GM23338 (cell line): ENCODE results near the gene FAM209B. TPM values are rescaled to one million over a fixed set of nuclear protein-coding genes. Genes with fewer than 3 reads are reported as not detected.

ENCODE experiments used
- ATAC-seq: fragments of 200-7000 bp; cut with Tn5 transposase; 3 replicates; pipeline ENCODE4 v1.9.1; 2020
- DNase-seq: peaks from one replicate; pipeline ENCODE4 v3.0.0-alpha.2; 2015; ENCODE audit warnings: low spot score
- H2AFZ ChIP-seq: fragments of 200-600 bp; sonication (generic); 2 replicates; pipeline ENCODE4 v1.8.0; 2016; ENCODE audit warnings: antibody characterized with exemption, mild to moderate bottlenecking, moderate library complexity
- H3F3A ChIP-seq: fragments of 200-600 bp; sonication (generic); replicated peaks from 2 replicates; pipeline ENCODE4 v1.8.0; 2017; ENCODE audit warnings: antibody characterized with exemption, mixed run types, low read depth
- H3K27ac ChIP-seq: fragments of 200-600 bp; sonication (generic); 2 replicates; pipeline ENCODE4 v1.6.1; 2016; ENCODE audit warnings: low read depth
- H3K27me3 ChIP-seq: fragments of 200-600 bp; sonication (generic); 2 replicates; pipeline ENCODE4 v1.8.0; 2016; ENCODE audit warnings: mild to moderate bottlenecking, mixed run types, moderate library complexity; ENCODE audit not compliant: insufficient read depth
- H3K36me3 ChIP-seq: fragments of 200-600 bp; sonication (generic); 2 replicates; pipeline ENCODE4 v1.8.0; 2016; ENCODE audit warnings: mild to moderate bottlenecking; ENCODE audit not compliant: insufficient read depth
- H3K4me1 ChIP-seq: fragments of 200-600 bp; sonication (generic); 2 replicates; pipeline ENCODE4 v1.8.0; 2016; ENCODE audit warnings: mild to moderate bottlenecking, moderate library complexity; ENCODE audit not compliant: insufficient read depth
- H3K4me2 ChIP-seq: fragments of 200-600 bp; sonication (generic); 2 replicates; pipeline ENCODE4 v1.7.1; 2017; ENCODE audit warnings: mixed run types
- H3K4me3 ChIP-seq: fragments of 200-600 bp; sonication (generic); 2 replicates; pipeline ENCODE4 v1.6.1; 2016; ENCODE audit warnings: mixed run types
- H3K79me2 ChIP-seq: fragments of 200-600 bp; sonication (generic); replicated peaks from 2 replicates; pipeline ENCODE4 v1.8.0; 2017; ENCODE audit warnings: mild to moderate bottlenecking; ENCODE audit not compliant: insufficient read depth
- H3K9me2 ChIP-seq: fragments of 200-600 bp; sonication (generic); 2 replicates; pipeline ENCODE4 v1.8.0; 2017; ENCODE audit not compliant: insufficient read depth
- H4K20me1 ChIP-seq: fragments of 200-600 bp; sonication (generic); replicated peaks from 2 replicates; pipeline ENCODE4 v1.8.0; 2017; ENCODE audit warnings: mild to moderate bottlenecking; ENCODE audit not compliant: insufficient read depth
- H3K27ac Mint-ChIP-seq: 2 replicates; pipeline ENCODE4 v1.8.0; 2020; ENCODE audit warnings: inconsistent platforms, mild to moderate bottlenecking, moderate library complexity, mixed read lengths
- H3K27me3 Mint-ChIP-seq: 3 replicates; pipeline ENCODE4 v1.8.0; 2022; ENCODE audit warnings: low read depth, mild to moderate bottlenecking, moderate library complexity, mixed read lengths, inconsistent platforms; ENCODE audit not compliant: insufficient read depth, poor library complexity
- H3K36me3 Mint-ChIP-seq: 3 replicates; pipeline ENCODE4 v1.8.0; 2021; ENCODE audit warnings: low read depth, mild to moderate bottlenecking, inconsistent platforms, moderate library complexity, mixed read lengths
- H3K4me1 Mint-ChIP-seq: 3 replicates; pipeline ENCODE4 v1.8.0; 2020; ENCODE audit warnings: mild to moderate bottlenecking, inconsistent platforms, mixed read lengths
- H3K4me3 Mint-ChIP-seq: 3 replicates; pipeline ENCODE4 v1.8.0; 2021; ENCODE audit warnings: moderate library complexity, mild to moderate bottlenecking, inconsistent platforms, mixed read lengths
- H3K9me3 Mint-ChIP-seq: 3 replicates; pipeline ENCODE4 v1.8.0; 2020; ENCODE audit warnings: moderate library complexity, mild to moderate bottlenecking, inconsistent platforms, mixed read lengths
- CREB1 ChIP-seq: fragments of 250-450 bp; sonication (Bioruptor Pico); IDR thresholded peaks from 2 replicates; pipeline ENCODE4 v1.5.0; 2020; ENCODE audit warnings: low read depth, mild to moderate bottlenecking, moderate library complexity
- CTCF ChIP-seq, 2 experiments: fragments of 200-600 bp in 1 of 2; sonication (generic) in 1 of 2; conservative IDR thresholded peaks; 2 replicates each; pipeline versions ENCODE4 v1.5.1 to v1.6.1; 2016 to 2017; ENCODE audit warnings: antibody characterized with exemption in 2 of 2, low read depth in 2 of 2, mild to moderate bottlenecking in 2 of 2, moderate library complexity in 1 of 2
- ETS1 ChIP-seq: IDR thresholded peaks from 2 replicates; pipeline ENCODE4 v1.6.1; 2016; ENCODE audit warnings: antibody characterized with exemption
- EZH2 ChIP-seq: fragments of 200-600 bp; sonication (generic); IDR thresholded peaks from one replicate; pipeline ENCODE4 v1.8.0; 2017; ENCODE audit warnings: antibody characterized with exemption, mild to moderate bottlenecking, low read depth; ENCODE audit not compliant: unreplicated experiment
- EZH2phosphoT487 ChIP-seq: fragments of 200-600 bp; sonication (generic); IDR thresholded peaks from one replicate; pipeline ENCODE4 v1.8.1; 2018; ENCODE audit warnings: antibody characterized with exemption; ENCODE audit not compliant: unreplicated experiment
- JUNB ChIP-seq: IDR thresholded peaks from one replicate; pipeline ENCODE4 v1.6.1; 2016; ENCODE audit warnings: antibody characterized with exemption; ENCODE audit not compliant: unreplicated experiment
- NANOG ChIP-seq: IDR thresholded peaks from 2 replicates; pipeline ENCODE4 v1.6.1; 2016; ENCODE audit warnings: antibody characterized with exemption, borderline replicate concordance
- POLR2AphosphoS5 ChIP-seq: IDR thresholded peaks from 2 replicates; pipeline ENCODE4 v1.6.1; 2016; ENCODE audit warnings: antibody characterized with exemption, low read depth
- REST ChIP-seq: IDR thresholded peaks from one replicate; pipeline ENCODE4 v1.6.1; 2018; ENCODE audit warnings: antibody characterized with exemption; ENCODE audit not compliant: unreplicated experiment
- STAT1 ChIP-seq: IDR thresholded peaks from one replicate; pipeline ENCODE4 v1.6.1; 2016; ENCODE audit warnings: antibody characterized with exemption; ENCODE audit not compliant: unreplicated experiment
- ZNF114 ChIP-seq: fragments of 250-450 bp; sonication (Bioruptor Pico); IDR thresholded peaks from 2 replicates; pipeline ENCODE4 v1.5.0; 2020; ENCODE audit warnings: mild to moderate bottlenecking, moderate library complexity
- ZNF331 ChIP-seq: fragments of 250-450 bp; sonication (Bioruptor Pico); IDR thresholded peaks from 2 replicates; pipeline ENCODE4 v1.5.0; 2020; ENCODE audit warnings: low read depth, mild to moderate bottlenecking, moderate library complexity
- polyA plus RNA-seq: library from polyadenylated mRNA; unstranded; fragments of >200 nt; fragmentation: Nextera tagmentation; extraction: Ambion mirVana; gene quantifications from 2 replicates; pipeline ENCODE4 v1.2.1, GENCODE V29; 2016
- total RNA-seq: library from RNA; depleted of rRNA; stranded (reverse); fragments of >200 nt; shearing (Covaris generic); gene quantifications from 2 replicates; pipeline ENCODE4 v1.2.3, GENCODE V29; 2014
- TF ChIP-seq, protein P1 (sequence below): fragments of 250-450 bp; sonication (Bioruptor Pico); IDR thresholded peaks from 2 replicates; pipeline ENCODE4 v1.5.0; 2020; ENCODE audit warnings: mild to moderate bottlenecking, moderate library complexity

The FAM209B gene
- total and polyA plus RNA-seq, 2 experiments from 2014 or later: 1.1 TPM; not detected in 1

DNA sequence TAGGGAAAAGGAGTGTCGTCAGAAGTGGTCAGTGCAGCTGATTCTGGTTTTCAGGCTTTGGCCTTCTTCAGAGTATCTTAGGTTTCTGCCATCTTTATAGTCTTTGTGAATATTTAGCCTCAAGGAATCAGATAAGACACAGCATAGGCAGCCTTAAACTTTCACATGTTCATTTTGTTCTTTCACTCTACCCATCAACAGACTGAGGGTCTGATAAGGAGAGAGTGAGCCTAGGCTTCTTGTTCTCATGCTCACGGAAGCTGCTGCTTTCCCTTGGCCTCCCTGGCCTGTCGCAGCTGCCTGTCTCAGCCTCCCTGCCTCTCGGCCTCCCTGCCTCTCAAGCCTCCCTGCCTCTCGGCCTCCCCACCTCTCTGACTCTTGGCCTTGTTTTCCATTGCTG is 44.5 kb upstream of the FAM209B start:
- Mint-ChIP-seq H3K36me3 (peaks cover 24% of the 10 kb centered on the region), H3K27ac (no peak overlapping the region), H3K4me1 (no peaks in the 10 kb centered on the region), H3K4me3 (no peak overlapping the region), H3K27me3 (peaks cover 2% of the 10 kb centered on the region), H3K9me3 (no peaks in the 10 kb centered on the region; the same call in 2 of the 3 replicates)
- H3K4me2 ChIP-seq: no peak overlapping the region
- peaks cover 6% of the 10 kb centered on the region; the same call in 1 of the 2 replicates for H3K79me2 ChIP-seq
- H3K4me3 ChIP-seq: no peak overlapping the region
- H3K9me2 ChIP-seq: no peaks in the 10 kb centered on the region
- ATAC-seq: no peak
- H2AFZ ChIP-seq: no peak overlapping the region
- H3F3A ChIP-seq: no peaks in the 10 kb centered on the region
- no peaks in the 10 kb centered on the region for H3K4me1 ChIP-seq
- H3K27me3 ChIP-seq: no peaks in the 10 kb centered on the region
- H3K27ac ChIP-seq: no peak overlapping the region
- DNase-seq: no peak
- peaks cover 4% of the 10 kb centered on the region; the same call in 1 of the 2 replicates for H3K36me3 ChIP-seq
- TF ChIP-seq ETS1 (no peak), REST (no peak), EZH2 (no peak), POLR2AphosphoS5 (no peak), STAT1 (no peak), JUNB (no peak), EZH2phosphoT487 (no peak), CTCF (conservative IDR thresholded peaks at IDR 0.05; ENCODE audit: low read depth in 2 of 2) (no peak), NANOG (no peak), CREB1 (no peak), ZNF114 (CRISPR knock-in tag) (no peak), ZNF331 (no peak)
- TF ChIP-seq, protein P1, sequence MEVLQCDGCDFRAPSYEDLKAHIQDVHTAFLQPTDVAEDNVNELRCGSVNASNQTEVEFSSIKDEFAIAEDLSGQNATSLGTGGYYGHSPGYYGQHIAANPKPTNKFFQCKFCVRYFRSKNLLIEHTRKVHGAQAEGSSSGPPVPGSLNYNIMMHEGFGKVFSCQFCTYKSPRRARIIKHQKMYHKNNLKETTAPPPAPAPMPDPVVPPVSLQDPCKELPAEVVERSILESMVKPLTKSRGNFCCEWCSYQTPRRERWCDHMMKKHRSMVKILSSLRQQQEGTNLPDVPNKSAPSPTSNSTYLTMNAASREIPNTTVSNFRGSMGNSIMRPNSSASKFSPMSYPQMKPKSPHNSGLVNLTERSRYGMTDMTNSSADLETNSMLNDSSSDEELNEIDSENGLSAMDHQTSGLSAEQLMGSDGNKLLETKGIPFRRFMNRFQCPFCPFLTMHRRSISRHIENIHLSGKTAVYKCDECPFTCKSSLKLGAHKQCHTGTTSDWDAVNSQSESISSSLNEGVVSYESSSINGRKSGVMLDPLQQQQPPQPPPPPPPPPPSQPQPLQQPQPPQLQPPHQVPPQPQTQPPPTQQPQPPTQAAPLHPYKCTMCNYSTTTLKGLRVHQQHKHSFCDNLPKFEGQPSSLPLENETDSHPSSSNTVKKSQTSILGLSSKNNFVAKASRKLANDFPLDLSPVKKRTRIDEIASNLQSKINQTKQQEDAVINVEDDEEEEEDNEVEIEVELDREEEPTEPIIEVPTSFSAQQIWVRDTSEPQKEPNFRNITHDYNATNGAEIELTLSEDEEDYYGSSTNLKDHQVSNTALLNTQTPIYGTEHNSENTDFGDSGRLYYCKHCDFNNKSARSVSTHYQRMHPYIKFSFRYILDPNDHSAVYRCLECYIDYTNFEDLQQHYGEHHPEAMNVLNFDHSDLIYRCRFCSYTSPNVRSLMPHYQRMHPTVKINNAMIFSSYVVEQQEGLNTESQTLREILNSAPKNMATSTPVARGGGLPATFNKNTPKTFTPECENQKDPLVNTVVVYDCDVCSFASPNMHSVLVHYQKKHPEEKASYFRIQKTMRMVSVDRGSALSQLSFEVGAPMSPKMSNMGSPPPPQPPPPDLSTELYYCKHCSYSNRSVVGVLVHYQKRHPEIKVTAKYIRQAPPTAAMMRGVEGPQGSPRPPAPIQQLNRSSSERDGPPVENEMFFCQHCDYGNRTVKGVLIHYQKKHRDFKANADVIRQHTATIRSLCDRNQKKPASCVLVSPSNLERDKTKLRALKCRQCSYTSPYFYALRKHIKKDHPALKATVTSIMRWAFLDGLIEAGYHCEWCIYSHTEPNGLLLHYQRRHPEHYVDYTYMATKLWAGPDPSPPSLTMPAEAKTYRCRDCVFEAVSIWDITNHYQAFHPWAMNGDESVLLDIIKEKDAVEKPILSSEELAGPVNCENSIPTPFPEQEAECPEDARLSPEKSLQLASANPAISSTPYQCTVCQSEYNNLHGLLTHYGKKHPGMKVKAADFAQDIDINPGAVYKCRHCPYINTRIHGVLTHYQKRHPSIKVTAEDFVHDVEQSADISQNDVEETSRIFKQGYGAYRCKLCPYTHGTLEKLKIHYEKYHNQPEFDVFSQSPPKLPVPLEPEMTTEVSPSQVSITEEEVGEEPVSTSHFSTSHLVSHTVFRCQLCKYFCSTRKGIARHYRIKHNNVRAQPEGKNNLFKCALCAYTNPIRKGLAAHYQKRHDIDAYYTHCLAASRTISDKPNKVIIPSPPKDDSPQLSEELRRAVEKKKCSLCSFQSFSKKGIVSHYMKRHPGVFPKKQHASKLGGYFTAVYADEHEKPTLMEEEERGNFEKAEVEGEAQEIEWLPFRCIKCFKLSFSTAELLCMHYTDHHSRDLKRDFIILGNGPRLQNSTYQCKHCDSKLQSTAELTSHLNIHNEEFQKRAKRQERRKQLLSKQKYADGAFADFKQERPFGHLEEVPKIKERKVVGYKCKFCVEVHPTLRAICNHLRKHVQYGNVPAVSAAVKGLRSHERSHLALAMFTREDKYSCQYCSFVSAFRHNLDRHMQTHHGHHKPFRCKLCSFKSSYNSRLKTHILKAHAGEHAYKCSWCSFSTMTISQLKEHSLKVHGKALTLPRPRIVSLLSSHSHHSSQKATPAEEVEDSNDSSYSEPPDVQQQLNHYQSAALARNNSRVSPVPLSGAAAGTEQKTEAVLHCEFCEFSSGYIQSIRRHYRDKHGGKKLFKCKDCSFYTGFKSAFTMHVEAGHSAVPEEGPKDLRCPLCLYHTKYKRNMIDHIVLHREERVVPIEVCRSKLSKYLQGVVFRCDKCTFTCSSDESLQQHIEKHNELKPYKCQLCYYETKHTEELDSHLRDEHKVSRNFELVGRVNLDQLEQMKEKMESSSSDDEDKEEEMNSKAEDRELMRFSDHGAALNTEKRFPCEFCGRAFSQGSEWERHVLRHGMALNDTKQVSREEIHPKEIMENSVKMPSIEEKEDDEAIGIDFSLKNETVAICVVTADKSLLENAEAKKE: no peak
- peaks cover 6% of the 10 kb centered on the region for H4K20me1 ChIP-seq
